HepG2 (cell line): ENCODE results near the gene GRAMD1B. TPM values are rescaled to one million over a fixed set of nuclear protein-coding genes. Genes with fewer than 3 reads are reported as not detected.

Source experiments
- ELK4 ChIP-seq: sonication (generic); formaldehyde crosslinking; IDR thresholded peaks from 2 replicates; pipeline ENCODE4 v1.9.0; 2021; ENCODE audit warnings: missing genetic modification reagents, borderline replicate concordance
- ETS1 ChIP-seq: sonication (generic); formaldehyde crosslinking; IDR thresholded peaks from 2 replicates; pipeline ENCODE4 v1.4.0; 2020; ENCODE audit warnings: missing genetic modification reagents
- HDAC6 ChIP-seq: fragments of 200-600 bp; sonication (generic); IDR thresholded peaks from 2 replicates; pipeline ENCODE4 v1.7.0; 2017; ENCODE audit warnings: mild to moderate bottlenecking, antibody characterized with exemption, low read length, low read depth
- HNF1B ChIP-seq: sonication (generic); formaldehyde crosslinking; IDR thresholded peaks from 2 replicates; pipeline ENCODE4 v1.5.1; 2020; ENCODE audit warnings: mild to moderate bottlenecking, moderate library complexity, missing genetic modification reagents
- KDM4B ChIP-seq: sonication (generic); formaldehyde crosslinking; IDR thresholded peaks from 2 replicates; pipeline ENCODE4 v1.4.0; 2020; ENCODE audit warnings: missing genetic modification reagents
- MTERF4 ChIP-seq: sonication (generic); formaldehyde crosslinking; IDR thresholded peaks from 2 replicates; pipeline ENCODE4 v1.8.0; 2023; ENCODE audit warnings: mild to moderate bottlenecking, missing genetic modification reagents
- RFX1 ChIP-seq: fragments of 450-650 bp; IDR thresholded peaks from 2 replicates; pipeline ENCODE4 v1.6.1; 2017
- SP4 ChIP-seq: sonication (generic); formaldehyde crosslinking; IDR thresholded peaks from 2 replicates; pipeline ENCODE4 v1.8.1; 2023; ENCODE audit warnings: mild to moderate bottlenecking, missing genetic modification reagents
- UBTF ChIP-seq: sonication (generic); formaldehyde crosslinking; IDR thresholded peaks from 2 replicates; pipeline ENCODE4 v1.4.0; 2020; ENCODE audit warnings: mild to moderate bottlenecking, missing genetic modification reagents
- ZFP36 ChIP-seq: fragments of 150-350 bp; IDR thresholded peaks from 2 replicates; pipeline ENCODE4 v1.6.1; 2018; ENCODE audit warnings: borderline replicate concordance, low read length, low read depth; ENCODE audit not compliant: partially characterized antibody
- ZNF136 ChIP-seq: sonication (generic); formaldehyde crosslinking; IDR thresholded peaks from 2 replicates; pipeline ENCODE4 v1.8.1; 2022; ENCODE audit warnings: low read depth, mild to moderate bottlenecking, moderate library complexity, missing genetic modification reagents
- ZNF557 ChIP-seq: sonication (generic); formaldehyde crosslinking; IDR thresholded peaks from 2 replicates; pipeline ENCODE4 v1.4.0; 2020; ENCODE audit warnings: missing genetic modification reagents
- ZNF574 ChIP-seq: sonication (generic); formaldehyde crosslinking; IDR thresholded peaks from 2 replicates; pipeline ENCODE4 v1.4.0; 2020; ENCODE audit warnings: missing genetic modification reagents
- ZNF710 ChIP-seq: sonication (generic); formaldehyde crosslinking; IDR thresholded peaks from 2 replicates; pipeline ENCODE4 v1.5.0; 2020; ENCODE audit warnings: mild to moderate bottlenecking, missing genetic modification reagents, borderline replicate concordance
- ZNF749 ChIP-seq: sonication (generic); formaldehyde crosslinking; IDR thresholded peaks from 2 replicates; pipeline ENCODE4 v1.8.0; 2022; ENCODE audit warnings: mild to moderate bottlenecking, missing genetic modification reagents, moderate library complexity, borderline replicate concordance
- polyA plus RNA-seq, 8 experiments: library from polyadenylated mRNA; depleted of rRNA in 3 of 8; stranded (reverse) in 7 of 8; unstranded in 1 of 8; fragments of >200 nt; fragmentation: Illumina TruSeq in 4 of 8; extraction: Trizol in 4 of 8; gene quantifications; 2 replicates each; pipeline versions ENCODE4 v1.2.1 to v1.2.3, GENCODE V29; 2011 to 2016; ENCODE audit warnings: low read depth in 4 of 8, missing spikeins in 1 of 8, mixed read lengths in 1 of 8; ENCODE audit not compliant: insufficient read depth in 1 of 8
- total RNA-seq, 5 experiments: library from RNA; depleted of rRNA; stranded (reverse); fragments of >200 nt; fragmentation: Illumina TruSeq; extraction: Trizol; gene quantifications; 2 replicates each; pipeline ENCODE4 v1.2.3, GENCODE V29; 2016; ENCODE audit warnings: low read depth in 1 of 5

Gene GRAMD1B
- total and polyA plus RNA-seq, 2 of the 13 experiments (the other 11 are each of a cell fraction or from before 2014, with no cell fraction given): 0.12 TPM; not detected in 1

GRCh38 chr11:123653827-123654565 is 223.9 kb downstream of the GRAMD1B start (continued):
- TF ChIP-seq ZNF574 (CRISPR knock-in tag) (peak; percentile 38), ZNF557 (CRISPR knock-in tag) (no peak), ZNF749 (CRISPR knock-in tag) (0 out of 2 replicates have a peak, but pooled peaks have one; percentile 34), ZNF710 (CRISPR knock-in tag) (no peak), HDAC6 (no peak), ZNF136 (no peak), RFX1 (no peak), ZFP36 (no peak), MTERF4 (no peak), SP4 (CRISPR knock-in tag) (no peak), KDM4B (CRISPR knock-in tag) (no peak), UBTF (CRISPR knock-in tag) (peak; percentile 41; the same call in 1 of the 2 replicates), HNF1B (CRISPR knock-in tag) (no peak), ETS1 (CRISPR knock-in tag) (no peak), ELK4 (CRISPR knock-in tag) (no peak)
